Measurements from ENCODE around the gene ICAM5.

DNA sequence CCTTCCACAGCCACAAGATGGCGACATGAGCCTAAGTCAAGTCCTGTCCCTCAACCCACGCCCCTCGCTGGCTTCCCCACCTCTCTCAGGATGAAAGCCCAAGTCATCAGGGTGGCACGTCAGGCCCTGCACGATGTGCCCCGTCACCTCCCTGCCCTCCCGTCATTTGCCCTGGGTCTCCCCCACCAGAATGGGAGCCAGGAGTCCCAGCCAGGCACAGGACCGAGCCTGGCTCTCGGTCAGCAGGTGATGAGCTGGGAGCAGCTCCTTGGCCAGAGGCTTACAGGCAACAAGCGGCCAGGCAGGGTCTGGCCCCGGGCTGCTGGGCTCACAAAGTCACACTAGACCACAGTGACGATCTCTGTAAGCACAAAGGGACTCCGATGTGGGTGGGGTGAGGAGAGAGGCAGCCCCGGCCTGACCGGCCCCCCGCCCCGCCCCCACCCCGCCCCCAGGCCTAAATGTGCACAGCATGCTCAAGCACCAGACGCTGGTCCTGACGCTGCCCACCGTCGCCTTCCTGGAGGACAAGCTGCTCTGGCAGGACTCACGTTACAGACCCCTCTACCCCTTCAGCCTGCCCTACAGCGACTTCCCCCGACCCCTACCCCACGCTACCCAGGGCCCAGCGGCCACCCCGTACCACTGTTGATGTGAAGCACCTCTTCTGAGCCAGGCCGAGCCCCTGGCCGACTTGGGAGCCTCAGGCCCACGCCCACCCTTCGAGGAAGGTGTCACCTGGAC, 30.4 kb upstream of the ICAM5 start:
- TF ChIP-seq, protein P1, sequence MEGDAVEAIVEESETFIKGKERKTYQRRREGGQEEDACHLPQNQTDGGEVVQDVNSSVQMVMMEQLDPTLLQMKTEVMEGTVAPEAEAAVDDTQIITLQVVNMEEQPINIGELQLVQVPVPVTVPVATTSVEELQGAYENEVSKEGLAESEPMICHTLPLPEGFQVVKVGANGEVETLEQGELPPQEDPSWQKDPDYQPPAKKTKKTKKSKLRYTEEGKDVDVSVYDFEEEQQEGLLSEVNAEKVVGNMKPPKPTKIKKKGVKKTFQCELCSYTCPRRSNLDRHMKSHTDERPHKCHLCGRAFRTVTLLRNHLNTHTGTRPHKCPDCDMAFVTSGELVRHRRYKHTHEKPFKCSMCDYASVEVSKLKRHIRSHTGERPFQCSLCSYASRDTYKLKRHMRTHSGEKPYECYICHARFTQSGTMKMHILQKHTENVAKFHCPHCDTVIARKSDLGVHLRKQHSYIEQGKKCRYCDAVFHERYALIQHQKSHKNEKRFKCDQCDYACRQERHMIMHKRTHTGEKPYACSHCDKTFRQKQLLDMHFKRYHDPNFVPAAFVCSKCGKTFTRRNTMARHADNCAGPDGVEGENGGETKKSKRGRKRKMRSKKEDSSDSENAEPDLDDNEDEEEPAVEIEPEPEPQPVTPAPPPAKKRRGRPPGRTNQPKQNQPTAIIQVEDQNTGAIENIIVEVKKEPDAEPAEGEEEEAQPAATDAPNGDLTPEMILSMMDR (IDR thresholded peaks at IDR 0.05), result peak; percentile 64 to 83 (median 76)
- TF ChIP-seq POLR2AphosphoS5 (IDR thresholded peaks at IDR 0.05), result no peak

All from upper lobe of left lung (tissue), 4 donors.